Measurements from ENCODE around the gene ZDHHC11B.

DNA sequence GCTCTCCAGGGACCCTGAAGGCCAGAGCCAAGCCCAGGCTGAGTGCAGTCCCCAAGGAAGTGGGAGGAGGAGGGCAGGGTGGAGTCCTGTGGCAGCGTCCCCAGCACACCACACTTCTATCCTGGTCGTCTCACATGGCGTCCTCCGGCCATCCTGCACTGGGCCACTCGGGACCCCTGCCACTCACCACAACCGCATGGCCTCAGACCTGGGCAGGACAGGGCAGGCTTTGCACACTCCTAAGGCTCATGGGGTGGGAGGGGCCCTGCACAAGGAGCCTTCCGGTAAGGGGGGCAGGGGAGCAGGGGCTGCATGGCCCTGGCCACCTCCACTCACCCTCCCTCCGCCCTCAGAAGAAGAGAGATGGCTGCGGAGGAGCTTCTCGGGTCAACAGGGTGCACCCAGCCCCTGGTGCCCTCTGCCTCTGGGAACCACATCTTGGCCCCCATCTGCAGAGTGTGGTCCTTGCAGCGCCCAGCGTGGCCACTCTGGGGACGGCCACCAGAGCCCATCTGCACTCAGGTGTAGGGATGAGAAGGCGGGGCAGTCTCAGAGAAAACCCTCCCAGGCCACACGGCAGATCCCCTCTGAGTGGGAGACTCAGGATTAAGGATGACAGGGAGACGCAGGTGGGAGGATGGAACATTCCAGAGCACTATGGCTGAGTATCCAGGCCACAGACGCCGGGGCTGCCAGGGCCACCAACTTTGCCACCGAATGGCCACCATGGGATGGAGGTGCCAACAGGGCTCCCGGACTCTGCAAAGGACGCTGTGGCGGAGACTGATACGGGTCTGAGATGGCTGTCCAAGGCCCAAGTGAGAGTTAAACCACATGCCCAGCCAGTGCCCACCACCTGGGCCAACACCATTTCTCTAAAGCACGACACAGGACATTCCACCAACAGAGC is 99.0 kb downstream of the ZDHHC11B start:
- TF ChIP-seq YY1 (IDR thresholded peaks at IDR 0.05; ENCODE audit: insufficient read depth, insufficient read length) (no peak), ZNF274 (IDR thresholded peaks at IDR 0.05; ENCODE audit: low read depth, low read length) (no peak), SUZ12 (IDR thresholded peaks at IDR 0.05; ENCODE audit: extremely low read depth, insufficient read depth, insufficient read length) (no peak)
